Endothelial cell of umbilical vein (primary cell): ENCODE data around the gene CCDC191. TPM values are rescaled to one million over a fixed set of nuclear protein-coding genes. Genes with fewer than 3 reads are reported as not detected.

Source experiments
- BruUV-seq: library from RNA; stranded (reverse); fragments of 400-500 nt; replicated peaks from 2 replicates; lab custom pipeline; 2021; lab: Mats Ljungman, UMichigan
- CTCF ChIA-PET: fragments of 300-600, 350-600 bp; sonication (Branson Sonifier 250); formaldehyde crosslinking; loops from one replicate; lab custom pipeline; 2021; ENCODE audit warnings: antibody characterized with exemption, inconsistent platforms; lab: Charles Lee
- POLR2A ChIA-PET: fragments of 300-600, 350-600 bp; sonication (Branson Sonifier 250); formaldehyde crosslinking; loops from one replicate; lab custom pipeline; 2021; ENCODE audit warnings: antibody characterized with exemption, inconsistent platforms; lab: Charles Lee
- DNase-seq: peaks from one replicate; pipeline ENCODE4 v3.0.0-alpha.2; 2011; ENCODE audit warnings: low read depth, low spot score
- FAIRE-seq: peaks from 2 replicates; lab custom pipeline; 2011; peaks lifted over from hg19 to GRCh38; lab: Jason Lieb, UNC
- H2AFZ ChIP-seq: 2 replicates; pipeline ENCODE4 v1.6.0; 2012; ENCODE audit warnings: low read depth, low read length, control low read depth, inconsistent platforms
- H3K27ac ChIP-seq: 2 replicates; pipeline ENCODE4 v1.5.1; 2011; ENCODE audit warnings: low read depth, mild to moderate bottlenecking, control low read depth, low read length, moderate library complexity; ENCODE audit not compliant: insufficient read depth
- H3K27me3 ChIP-seq, 2 experiments: 2 replicates each; pipeline versions ENCODE4 v1.6.0 to v1.6.1; 2011; ENCODE audit warnings: low read length in 2 of 2, mixed read lengths in 1 of 2; ENCODE audit not compliant: control insufficient read depth in 2 of 2, insufficient read depth in 2 of 2
- H3K36me3 ChIP-seq, 2 experiments: 2 replicates in 1 of 2; 3 replicates in 1 of 2; pipeline ENCODE4 v1.5.1; 2011; ENCODE audit warnings: low read length in 2 of 2, mild to moderate bottlenecking in 1 of 2, moderate library complexity in 1 of 2; ENCODE audit not compliant: control insufficient read depth in 2 of 2, insufficient read depth in 2 of 2; ENCODE audit errors: extremely low read depth in 1 of 2
- H3K4me1 ChIP-seq: 3 replicates; pipeline ENCODE4 v1.5.1; 2011; ENCODE audit warnings: mild to moderate bottlenecking, low read length; ENCODE audit not compliant: control insufficient read depth, insufficient read depth; ENCODE audit errors: extremely low read depth
- H3K4me2 ChIP-seq: 2 replicates; pipeline ENCODE4 v1.6.1; 2011; ENCODE audit warnings: low read length, control low read depth, mixed read lengths; ENCODE audit not compliant: insufficient read depth
- H3K4me3 ChIP-seq, 3 experiments: fragments of 200-600 bp in 1 of 3; sonication (generic), shearing (Covaris generic) in 1 of 3; replicated peaks in 1 of 3; 2 replicates each; pipeline ENCODE4 v1.5.1; 2011 to 2016; ENCODE audit warnings: control low read depth in 3 of 3, low read length in 3 of 3, mild to moderate bottlenecking in 2 of 3, inconsistent platforms in 1 of 3, low read depth in 1 of 3, moderate library complexity in 1 of 3; ENCODE audit not compliant: insufficient read depth in 1 of 3
- H3K79me2 ChIP-seq: 2 replicates; pipeline ENCODE4 v1.6.0; 2012; ENCODE audit warnings: low read length, inconsistent platforms; ENCODE audit not compliant: control insufficient read depth, insufficient read depth
- H3K9ac ChIP-seq: replicated peaks from 2 replicates; pipeline ENCODE3; 2011; ENCODE audit warnings: low read length, control low read depth; ENCODE audit not compliant: insufficient read depth; ENCODE audit errors: extremely low read depth
- H3K9me1 ChIP-seq: replicated peaks from 3 replicates; pipeline ENCODE4 v1.6.0; 2011; ENCODE audit warnings: mild to moderate bottlenecking, low read length; ENCODE audit not compliant: control insufficient read depth, insufficient read depth; ENCODE audit errors: extremely low read depth
- H3K9me3 ChIP-seq: replicated peaks from 2 replicates; pipeline ENCODE4 v1.5.1; 2012; ENCODE audit warnings: low read length, inconsistent platforms; ENCODE audit not compliant: control insufficient read depth, insufficient read depth
- H4K20me1 ChIP-seq: replicated peaks from 2 replicates; pipeline ENCODE3; 2011; ENCODE audit warnings: mild to moderate bottlenecking, low read length; ENCODE audit not compliant: control insufficient read depth, insufficient read depth; ENCODE audit errors: extremely low read depth
- FOS ChIP-seq: IDR thresholded peaks from 2 replicates; pipeline ENCODE4 v1.6.1; 2011; ENCODE audit warnings: mild to moderate bottlenecking, low read length, moderate library complexity, borderline replicate concordance; ENCODE audit not compliant: insufficient read depth
- GATA2 ChIP-seq: IDR thresholded peaks from 2 replicates; pipeline ENCODE4 v1.7.0; 2011; ENCODE audit warnings: low read depth, mild to moderate bottlenecking, moderate library complexity, mixed read lengths, low read length; ENCODE audit not compliant: insufficient read length, insufficient read depth
- JUN ChIP-seq: IDR thresholded peaks from 2 replicates; pipeline ENCODE4 v1.6.1; 2011; ENCODE audit warnings: borderline replicate concordance, low read depth; ENCODE audit not compliant: insufficient read length, insufficient read depth
- POLR2A ChIP-seq: IDR thresholded peaks from 2 replicates; pipeline ENCODE4 v1.6.1; 2012; ENCODE audit warnings: low read depth, mild to moderate bottlenecking, control low read depth, low read length
- POLR2AphosphoS5 ChIP-seq: IDR thresholded peaks from 2 replicates; pipeline ENCODE4 v1.6.1; 2012; ENCODE audit warnings: low read depth, mild to moderate bottlenecking, control low read depth, low read length, moderate library complexity; ENCODE audit not compliant: insufficient read depth
- dilution Hi-C: fragments of 300-500 bp; cut with MboI; formaldehyde crosslinking; loops from one replicate; pipeline ENCODE4 v1.15.0; 2019; ENCODE audit warnings: low sequenced_read_pairs; ENCODE audit not compliant: extremely low pct_ligation_motif_present
- intact Hi-C: fragments of 100-400 bp; cut with micrococcal nuclease; formaldehyde crosslinking; loops from one replicate; pipeline ENCODE4 v1.10.0; 2022
- polyA plus RNA-seq, 4 experiments: library from polyadenylated mRNA; depleted of rRNA in 3 of 4; stranded (reverse) in 3 of 4; unstranded in 1 of 4; fragments of >200 nt; gene quantifications; 2 replicates each; pipeline versions ENCODE4 v1.2.1 to v1.2.3, GENCODE V29; 2011 to 2012; ENCODE audit warnings: missing spikeins in 1 of 4
- total RNA-seq: library from RNA; stranded (reverse); gene quantifications from 2 replicates; pipeline ENCODE4 v1.2.3, GENCODE V29; 2021
- TF ChIP-seq, protein P1 (sequence below), 2 donors: IDR thresholded peaks; 1 replicate in 1 of 2; 2 replicates in 1 of 2; pipeline ENCODE4 v1.5.1; 2011; ENCODE audit warnings: low read length in 2 of 2, mild to moderate bottlenecking in 2 of 2, moderate library complexity in 2 of 2, control low read depth in 1 of 2, inconsistent platforms in 1 of 2, low read depth in 1 of 2; ENCODE audit not compliant: insufficient read depth in 1 of 2; ENCODE audit errors: extremely low read depth in 1 of 2

The CCDC191 gene
- total and polyA plus RNA-seq, 2 donors (not counting 3 experiments of a cell fraction or from before 2014, with no cell fraction given): 1.7 to 4.9 TPM

DNA sequence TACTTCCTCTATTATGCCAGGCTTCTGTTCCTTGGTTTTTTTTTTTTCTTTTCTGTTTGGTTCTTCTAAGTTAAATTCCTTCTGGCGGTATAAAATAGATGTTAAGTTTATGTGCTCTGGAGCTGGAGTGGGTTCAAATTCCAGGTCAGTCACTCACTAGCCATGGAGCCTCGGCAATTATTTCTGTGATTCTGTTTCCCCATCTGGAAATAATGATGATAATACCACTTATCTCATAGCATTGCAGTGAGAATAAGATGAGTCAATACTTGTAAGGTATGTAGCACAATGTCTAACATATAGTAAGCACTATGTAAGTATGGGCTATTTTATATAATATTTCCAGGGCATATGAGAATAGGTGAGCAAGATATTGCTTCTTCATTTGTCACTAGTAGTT, 141.7 kb downstream of the CCDC191 start:
- BruUV-seq: no TSS peak
- Histone ChIP-seq H3K36me3 (no peaks in the 10 kb centered on the region), H3K4me1 (no peaks in the 10 kb centered on the region), H3K9me1 (no peaks in the 10 kb centered on the region), H3K9me3 (no peaks in the 10 kb centered on the region), H3K79me2 (no peaks in the 10 kb centered on the region), H3K27ac (no peak overlapping the region), H3K9ac (no peak overlapping the region), H3K4me3 (no peak overlapping the region), H2AFZ (no peak overlapping the region), H4K20me1 (no peaks in the 10 kb centered on the region), H3K4me2 (no peak overlapping the region), H3K27me3 (no peaks in the 10 kb centered on the region)
- TF ChIP-seq GATA2: no peak
- TF ChIP-seq POLR2A: no peak
- no peak for TF ChIP-seq POLR2AphosphoS5
- TF ChIP-seq, protein P1, sequence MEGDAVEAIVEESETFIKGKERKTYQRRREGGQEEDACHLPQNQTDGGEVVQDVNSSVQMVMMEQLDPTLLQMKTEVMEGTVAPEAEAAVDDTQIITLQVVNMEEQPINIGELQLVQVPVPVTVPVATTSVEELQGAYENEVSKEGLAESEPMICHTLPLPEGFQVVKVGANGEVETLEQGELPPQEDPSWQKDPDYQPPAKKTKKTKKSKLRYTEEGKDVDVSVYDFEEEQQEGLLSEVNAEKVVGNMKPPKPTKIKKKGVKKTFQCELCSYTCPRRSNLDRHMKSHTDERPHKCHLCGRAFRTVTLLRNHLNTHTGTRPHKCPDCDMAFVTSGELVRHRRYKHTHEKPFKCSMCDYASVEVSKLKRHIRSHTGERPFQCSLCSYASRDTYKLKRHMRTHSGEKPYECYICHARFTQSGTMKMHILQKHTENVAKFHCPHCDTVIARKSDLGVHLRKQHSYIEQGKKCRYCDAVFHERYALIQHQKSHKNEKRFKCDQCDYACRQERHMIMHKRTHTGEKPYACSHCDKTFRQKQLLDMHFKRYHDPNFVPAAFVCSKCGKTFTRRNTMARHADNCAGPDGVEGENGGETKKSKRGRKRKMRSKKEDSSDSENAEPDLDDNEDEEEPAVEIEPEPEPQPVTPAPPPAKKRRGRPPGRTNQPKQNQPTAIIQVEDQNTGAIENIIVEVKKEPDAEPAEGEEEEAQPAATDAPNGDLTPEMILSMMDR (IDR thresholded peaks at IDR 0.05; ENCODE audit: extremely low read depth in 1 of 2, insufficient read depth in 1 of 2, low read depth in 1 of 2, low read length in 2 of 2): no peak
- TF ChIP-seq JUN: no peak
- no peak for TF ChIP-seq FOS
- intact Hi-C loops (no loop called here), dilution Hi-C loops (no loop called here)
- ChIA-PET CTCF (interaction anchor here (0.9 to 1.1 kb wide), 2 partner anchors 70 to 178 kb away, joined by 3 to 4 read pairs; no protein-coding TSS in a partner anchor), POLR2A (no interaction called here)
- DNase-seq (no peak), FAIRE-seq (no peak)

Other genes starting within 250 kb of the CCDC191 start
- 17.0 and 24.0 TPM in 2 replicates for gene GRAMD1C, start 217.7 kb downstream of the CCDC191 start, total RNA-seq
- gene GRAMD1C, start 217.7 kb downstream of the CCDC191 start, polyA plus RNA-seq: 3.1 and 7.0 TPM in 2 replicates
- gene ZDHHC23, start 108.5 kb downstream of the CCDC191 start, total RNA-seq: 1.9 and 3.2 TPM in 2 replicates
- 0.94 and 0.99 TPM in 2 replicates for gene ZDHHC23, start 108.5 kb downstream of the CCDC191 start, polyA plus RNA-seq
- gene QTRT2, start 211 bp upstream of the CCDC191 start, total RNA-seq: 29.5 and 42.8 TPM in 2 replicates
- gene QTRT2, start 211 bp upstream of the CCDC191 start, polyA plus RNA-seq: 9.1 and 11.0 TPM in 2 replicates
- gene DRD3, start 122.5 kb upstream of the CCDC191 start, total RNA-seq: not detected in 2 replicates
- not detected in 2 replicates for gene DRD3, start 122.5 kb upstream of the CCDC191 start, polyA plus RNA-seq
- not detected in 2 replicates for gene ZNF80, start 181.1 kb upstream of the CCDC191 start, total RNA-seq
- gene ZNF80, start 181.1 kb upstream of the CCDC191 start, polyA plus RNA-seq: not detected in 2 replicates
- not detected in 2 replicates for gene TIGIT, start 237.5 kb upstream of the CCDC191 start, total RNA-seq
- not detected in 2 replicates for gene TIGIT, start 237.5 kb upstream of the CCDC191 start, polyA plus RNA-seq